Cortex of kidney (tissue), 1 donor: ENCODE data around the gene SLC34A3.
"Not testable (repeated sequence)": the region's sequence is repeated elsewhere in the genome, so short reads cannot be mapped to it uniquely, and the experiment has no call there.

Source experiments
- DNase-seq: peaks from one replicate; lab custom pipeline; 2025; lab: John Stamatoyannopoulos, UW

The SLC34A3 gene

DNA sequence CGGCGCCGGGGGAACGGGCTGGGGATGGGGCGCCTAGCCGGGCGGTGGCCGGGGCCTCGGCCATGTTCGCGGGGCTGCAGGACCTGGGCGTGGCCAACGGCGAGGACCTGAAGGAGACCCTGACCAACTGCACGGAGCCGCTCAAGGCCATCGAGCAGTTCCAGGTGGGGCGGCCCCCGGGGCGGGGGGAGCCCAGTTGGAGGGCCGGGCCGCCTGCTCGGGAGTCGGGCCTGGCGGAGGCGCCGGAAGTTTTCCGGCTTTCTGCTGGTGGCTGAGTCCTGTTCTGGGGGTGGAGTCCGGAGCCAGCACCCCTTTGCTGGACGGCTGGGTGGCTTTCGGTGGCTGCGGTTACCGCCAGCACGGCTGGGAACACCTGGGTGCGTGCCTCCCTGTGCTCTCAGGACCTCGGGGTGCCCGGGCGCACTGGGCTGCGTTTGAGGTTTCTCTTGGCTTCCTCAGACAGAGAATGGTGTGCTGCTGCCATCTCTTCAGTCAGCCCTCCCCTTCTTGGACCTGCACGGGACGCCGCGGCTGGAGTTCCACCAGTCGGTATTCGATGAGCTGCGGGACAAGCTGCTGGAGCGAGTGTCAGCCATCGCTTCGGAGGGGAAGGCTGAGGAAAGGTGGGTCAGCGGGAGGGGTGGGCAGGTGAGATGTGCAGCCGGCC lies 24.9 kb downstream of the SLC34A3 start:
- no peak for DNase-seq

DNA sequence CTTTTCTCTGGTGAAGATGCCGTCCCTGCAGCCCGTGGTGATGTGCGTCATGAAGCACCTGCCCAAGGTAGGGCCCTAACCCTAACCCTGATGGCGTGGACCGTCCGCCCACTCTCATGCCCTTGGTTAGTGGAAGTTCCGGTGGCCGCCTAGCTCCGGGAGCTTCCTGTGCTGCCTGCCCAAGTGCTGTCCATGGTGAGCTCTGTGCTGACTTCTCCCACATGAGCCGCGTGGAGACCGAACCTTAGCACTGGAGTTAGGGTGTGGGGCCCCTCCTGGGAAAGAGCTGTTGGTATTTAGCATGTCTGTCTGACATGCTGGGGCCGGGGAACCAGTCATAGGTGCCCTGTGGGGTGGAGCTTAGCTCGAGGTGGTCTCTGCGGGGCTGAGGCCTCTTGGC lies 25.7 kb downstream of the SLC34A3 start:
- DNase-seq: no peak

DNA sequence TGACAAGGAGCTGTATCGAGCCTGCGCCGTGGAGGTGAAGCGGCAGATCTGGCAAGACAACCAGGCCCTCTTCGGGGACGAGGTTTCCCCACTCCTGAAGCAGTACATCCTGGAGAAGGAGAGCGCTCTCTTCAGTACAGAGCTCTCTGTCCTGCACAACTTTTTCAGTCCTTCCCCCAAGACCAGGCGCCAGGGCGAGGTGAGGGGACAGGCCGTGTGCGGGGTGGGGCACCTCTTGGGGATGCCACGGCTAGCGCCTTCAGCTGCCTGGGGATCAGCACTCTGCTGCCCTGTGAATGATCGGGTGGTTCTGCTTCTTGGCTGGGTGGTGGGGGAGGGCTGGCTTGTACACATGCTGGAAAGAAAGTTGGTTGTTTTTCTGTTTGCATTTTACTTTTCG lies 26.2 kb downstream of the SLC34A3 start:
- DNase-seq: no peak

DNA sequence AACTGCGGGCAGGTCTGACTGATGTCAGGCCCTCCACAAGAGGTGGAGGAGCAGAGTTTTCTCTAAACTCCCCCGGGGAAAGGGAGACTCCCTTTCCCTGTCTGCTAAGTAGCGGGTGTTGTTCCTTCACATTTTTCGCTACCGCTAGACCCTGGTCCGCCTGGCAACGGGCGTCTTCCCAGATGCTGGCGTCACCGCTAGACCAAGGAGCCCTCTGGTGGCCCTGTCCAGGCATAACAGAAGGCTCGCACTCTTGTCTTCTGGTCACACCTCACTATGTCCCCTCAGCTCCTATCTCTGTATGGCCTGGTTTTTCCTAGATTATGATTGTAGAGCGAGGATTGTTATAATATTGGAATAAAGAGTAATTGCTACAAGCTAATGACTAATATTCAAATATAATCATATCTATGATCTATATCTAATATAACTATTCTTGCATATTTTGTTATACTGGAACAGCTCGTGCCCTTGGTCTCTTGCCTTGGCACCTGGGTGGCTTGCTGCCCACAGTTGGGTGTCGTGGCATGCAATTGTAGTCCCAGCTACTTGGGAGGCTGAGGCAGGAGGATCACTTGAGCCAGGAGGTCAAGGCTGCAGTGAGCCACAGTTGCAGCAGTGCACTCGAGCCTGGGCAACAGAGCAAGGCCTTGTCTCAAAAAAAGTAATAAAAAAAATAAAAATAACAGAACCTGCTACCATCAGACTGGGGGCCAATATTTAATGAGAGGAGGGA lies 31.6 kb downstream of the SLC34A3 start:
- not testable (repeated sequence) for DNase-seq

DNA sequence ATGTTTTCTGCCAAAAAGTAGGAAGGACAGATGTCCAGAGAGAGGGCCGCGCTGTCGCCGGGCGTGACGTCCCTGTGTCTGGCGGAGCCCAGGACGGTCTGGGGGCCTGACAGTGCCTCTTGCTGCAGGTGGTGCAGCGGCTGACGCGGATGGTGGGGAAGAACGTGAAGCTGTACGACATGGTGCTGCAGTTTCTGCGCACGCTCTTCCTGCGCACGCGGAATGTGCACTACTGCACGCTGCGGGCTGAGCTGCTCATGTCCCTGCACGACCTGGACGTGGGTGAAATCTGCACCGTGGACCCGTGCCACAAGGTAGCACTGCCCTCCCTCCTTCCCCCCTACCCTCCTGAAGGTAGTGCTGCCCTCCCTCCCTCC lies 32.2 kb downstream of the SLC34A3 start:
- no peak for DNase-seq

DNA sequence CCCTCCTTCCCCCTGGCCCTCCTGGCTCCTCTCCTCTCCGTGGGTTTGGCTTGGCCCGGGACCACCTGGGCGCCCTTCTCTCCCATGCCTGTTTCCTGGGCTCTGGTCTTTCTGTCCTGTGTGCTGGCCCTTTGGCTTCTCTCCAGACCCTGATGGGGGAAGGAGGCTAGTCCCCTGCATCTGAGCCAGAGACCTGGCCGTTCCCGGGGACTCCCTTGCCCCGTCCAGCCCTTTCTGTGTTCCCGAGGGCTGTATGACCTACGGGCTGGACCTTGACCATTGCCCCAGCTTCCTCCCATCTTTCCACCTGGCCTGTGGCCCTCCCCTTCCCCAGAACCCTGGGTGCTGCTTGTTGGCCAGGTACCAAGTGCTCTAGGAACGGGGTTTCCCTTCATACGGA lies 32.8 kb downstream of the SLC34A3 start:
- no peak for DNase-seq

DNA sequence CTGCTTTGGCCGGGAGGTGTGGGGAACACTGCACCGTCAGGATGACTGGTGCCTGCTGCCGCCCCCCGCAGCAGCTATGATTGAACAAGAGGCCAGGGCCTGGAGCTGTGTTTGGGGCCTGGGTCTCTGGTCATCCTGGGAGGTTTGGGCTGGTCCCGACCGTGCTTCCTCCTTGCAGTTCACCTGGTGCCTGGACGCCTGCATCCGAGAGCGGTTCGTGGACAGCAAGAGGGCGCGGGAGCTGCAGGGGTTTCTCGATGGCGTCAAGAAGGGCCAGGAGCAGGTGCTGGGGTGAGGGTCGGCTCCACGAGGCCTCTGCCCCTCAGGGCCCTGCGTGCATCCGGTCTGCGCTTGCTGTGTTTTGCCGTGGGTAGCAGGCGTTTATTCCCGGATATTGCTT lies 33.4 kb downstream of the SLC34A3 start:
- no peak for DNase-seq

DNA sequence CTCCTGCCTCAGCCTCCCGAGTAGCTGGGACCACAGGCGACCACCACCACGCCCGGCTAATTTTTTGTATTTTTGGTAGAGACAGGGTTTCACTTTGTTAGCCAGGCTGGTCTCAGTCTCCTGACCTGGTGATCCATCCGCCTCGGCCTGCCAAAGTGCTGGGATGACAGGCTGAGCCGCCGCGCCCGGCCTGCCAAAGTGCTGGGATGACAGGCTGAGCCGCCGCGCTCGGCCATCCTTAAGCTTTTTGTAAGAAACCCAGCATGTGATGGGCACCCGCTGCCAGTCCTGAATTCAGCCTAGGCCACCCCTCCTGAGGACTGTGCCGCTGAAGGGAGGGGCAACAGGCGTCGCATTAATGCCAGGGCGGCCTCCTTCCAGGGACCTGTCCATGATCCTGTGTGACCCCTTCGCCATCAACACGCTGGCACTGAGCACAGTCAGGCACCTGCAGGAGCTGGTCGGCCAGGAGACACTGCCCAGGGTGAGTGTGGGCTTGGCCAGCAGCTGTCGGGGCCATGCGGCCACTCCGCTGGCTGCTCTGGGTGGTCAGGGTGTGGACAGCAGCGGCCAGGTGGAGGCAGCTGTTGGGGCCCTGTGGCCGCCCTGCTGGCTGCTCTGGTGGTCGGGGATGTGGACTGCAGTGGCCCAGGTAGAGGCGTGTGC lies 34.9 kb downstream of the SLC34A3 start:
- DNase-seq: no peak

DNA sequence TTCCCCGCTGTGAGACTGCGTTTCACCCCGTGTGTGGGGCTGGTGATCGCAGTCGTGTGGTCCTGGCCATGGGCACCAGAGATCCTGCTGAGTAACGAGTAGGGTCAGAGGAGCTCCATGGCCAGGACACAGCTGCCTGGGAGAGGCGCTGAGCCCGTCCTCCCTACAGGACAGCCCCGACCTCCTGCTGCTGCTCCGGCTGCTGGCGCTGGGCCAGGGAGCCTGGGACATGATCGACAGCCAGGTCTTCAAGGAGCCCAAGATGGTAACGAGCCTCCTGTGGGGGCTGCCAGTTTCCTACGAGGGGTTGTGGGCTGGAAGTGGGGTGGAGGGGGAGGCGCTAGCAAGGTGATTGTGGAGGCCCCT lies 35.4 kb downstream of the SLC34A3 start:
- no peak for DNase-seq

DNA sequence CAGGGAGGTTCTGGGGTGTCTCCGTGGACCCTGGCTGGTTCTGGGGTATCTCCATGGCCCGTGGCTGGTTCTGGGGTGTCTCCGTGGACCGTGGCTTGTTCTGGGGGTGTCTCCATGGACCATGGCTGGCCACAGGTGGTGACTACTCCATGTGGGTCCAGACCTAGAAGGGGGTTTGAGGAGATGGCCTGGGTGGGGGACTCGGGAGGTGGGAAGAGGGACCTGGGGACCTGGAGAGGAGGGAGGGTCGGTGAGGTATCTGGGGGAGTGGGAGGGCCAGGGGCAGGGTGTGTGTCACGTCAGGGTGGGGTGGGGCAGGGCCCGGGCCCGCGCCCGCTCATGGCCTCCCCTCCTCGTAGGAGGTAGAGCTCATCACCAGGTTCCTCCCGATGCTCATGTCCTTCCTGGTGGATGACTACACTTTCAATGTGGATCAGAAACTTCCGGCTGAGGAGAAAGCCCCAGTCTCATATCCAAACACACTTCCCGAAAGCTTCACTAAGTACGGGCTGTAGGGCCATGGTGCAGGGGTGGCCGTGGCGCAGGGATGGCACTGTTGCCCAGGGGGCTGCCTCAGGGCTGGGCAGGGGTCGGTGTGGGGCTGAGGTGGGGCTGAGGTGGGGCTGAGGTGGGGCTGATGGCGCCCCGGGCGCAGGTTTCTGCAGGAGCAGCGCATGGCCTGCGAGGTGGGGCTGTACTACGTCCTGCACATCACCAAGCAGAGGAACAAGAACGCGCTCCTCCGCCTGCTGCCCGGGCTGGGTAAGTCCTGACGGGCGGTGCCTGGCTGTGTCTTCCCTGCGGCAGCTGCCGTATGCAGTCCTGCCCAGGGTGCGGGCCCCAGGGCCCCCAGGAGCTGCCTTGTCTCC lies 36.1 kb downstream of the SLC34A3 start:
- no peak for DNase-seq

DNA sequence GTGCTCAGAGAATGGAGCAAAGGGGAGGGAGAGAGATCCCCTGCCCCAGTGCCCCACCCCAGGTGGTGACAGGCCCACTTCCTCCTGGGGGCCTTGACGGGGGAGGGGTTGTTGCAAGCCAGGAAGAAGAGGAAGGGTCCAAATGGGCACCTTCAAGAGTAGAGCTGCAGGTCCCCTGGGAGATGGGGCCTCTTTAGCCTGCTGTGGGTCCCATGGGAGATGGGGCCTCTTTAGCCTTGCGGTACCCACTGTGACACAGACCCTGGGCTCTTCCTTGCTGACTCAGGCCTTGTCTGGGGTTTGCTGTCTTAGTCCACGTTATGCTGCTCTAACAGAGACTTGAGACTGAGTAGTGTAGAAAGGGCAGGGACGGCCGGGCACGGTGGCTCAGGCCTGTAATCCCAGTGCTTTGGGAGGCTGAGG lies 37.2 kb downstream of the SLC34A3 start:
- no peak for DNase-seq

DNA sequence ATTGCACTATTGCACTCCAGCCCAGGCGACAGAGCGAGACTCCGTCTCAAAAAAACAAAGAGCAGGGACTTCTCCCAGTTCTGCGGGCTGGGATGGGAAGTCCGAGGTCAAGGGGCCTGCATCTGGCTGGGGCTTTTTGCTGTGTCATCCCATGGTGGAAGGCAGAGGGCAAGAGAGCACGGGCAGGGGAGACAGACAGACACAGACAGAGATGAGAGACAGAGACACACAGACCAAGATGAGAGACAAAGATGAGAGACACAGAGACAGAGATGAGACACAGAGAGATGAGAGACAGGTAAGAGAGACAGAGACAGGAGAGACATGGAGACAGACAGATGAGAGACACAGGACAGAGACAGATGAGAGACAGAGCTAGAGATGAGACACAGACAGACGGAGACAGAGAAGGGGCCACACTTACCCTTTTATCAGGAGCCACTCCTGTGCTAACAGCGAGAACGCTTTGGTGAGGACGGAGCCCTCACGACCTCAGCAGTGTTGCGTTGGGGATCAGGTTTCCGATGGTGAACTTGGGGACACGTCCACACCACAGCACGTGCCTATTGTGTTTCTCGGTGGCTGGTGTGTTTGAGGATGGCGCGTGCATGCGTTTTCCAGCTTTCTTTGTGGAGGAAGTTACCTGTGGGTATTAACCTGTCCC lies 38.0 kb downstream of the SLC34A3 start:
- DNase-seq: no peak

DNA sequence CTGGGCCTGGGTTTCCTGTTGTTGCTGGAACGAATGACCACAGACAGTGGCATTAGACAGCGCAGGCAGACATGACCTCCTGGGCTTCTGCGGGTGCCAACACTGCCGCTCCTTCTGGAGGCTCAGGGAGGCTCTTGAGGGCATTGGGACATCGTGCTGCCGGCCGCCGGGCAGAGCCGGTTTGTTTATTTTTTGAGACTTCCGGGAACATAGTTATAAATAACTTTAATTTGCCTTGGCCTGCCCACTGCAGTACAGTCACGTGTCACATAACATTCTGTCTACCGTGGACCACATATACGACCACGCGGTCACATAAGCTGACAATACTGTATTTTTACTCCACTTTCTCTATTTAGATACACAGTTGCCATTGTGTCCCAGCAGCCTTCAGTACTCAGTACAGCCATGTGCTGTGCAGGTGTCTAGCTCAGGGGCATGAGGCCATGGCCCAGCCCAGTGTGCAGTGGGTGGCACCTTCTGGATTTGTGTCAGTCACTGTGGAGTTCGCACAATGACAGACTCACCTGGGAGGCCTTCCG lies 38.6 kb downstream of the SLC34A3 start:
- no peak for DNase-seq

DNA sequence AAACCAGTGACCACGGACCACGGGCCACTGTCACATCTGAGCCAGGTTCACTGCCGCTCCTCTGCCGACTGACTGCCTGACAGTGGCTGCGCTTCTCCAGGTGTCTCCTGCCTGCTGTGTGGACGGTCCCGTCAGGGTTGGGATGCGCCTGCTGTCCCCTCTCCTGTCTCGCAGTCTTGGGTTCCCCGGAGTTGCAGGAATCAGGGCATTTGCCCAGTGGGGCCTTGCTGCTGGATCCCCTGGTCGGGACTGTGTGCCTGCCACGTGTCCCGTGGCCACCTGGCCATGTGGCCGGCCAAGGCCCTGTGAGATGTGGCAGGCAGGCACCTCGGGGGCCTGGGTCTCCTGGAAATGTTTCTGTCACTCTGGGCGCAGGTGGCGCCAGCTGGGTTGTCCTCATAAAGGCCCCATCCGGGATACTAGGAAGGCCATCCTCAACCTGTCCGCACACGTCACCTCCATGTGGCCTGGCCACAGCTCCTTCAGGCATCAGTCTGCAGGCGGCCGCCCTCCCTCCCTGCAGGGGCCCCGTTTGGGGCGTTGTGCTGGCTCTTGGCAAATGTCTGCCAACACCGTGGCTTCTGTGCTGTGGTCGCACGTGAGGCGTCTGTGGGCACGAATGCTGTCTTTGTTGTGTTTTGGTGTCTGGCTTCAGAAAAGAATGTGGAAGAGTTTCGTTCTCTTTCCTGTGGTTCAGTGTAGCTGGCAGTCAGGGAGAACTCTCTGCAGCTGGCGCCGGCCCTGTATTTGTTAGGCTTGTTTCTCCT lies 40.4 kb downstream of the SLC34A3 start:
- DNase-seq: no peak

DNA sequence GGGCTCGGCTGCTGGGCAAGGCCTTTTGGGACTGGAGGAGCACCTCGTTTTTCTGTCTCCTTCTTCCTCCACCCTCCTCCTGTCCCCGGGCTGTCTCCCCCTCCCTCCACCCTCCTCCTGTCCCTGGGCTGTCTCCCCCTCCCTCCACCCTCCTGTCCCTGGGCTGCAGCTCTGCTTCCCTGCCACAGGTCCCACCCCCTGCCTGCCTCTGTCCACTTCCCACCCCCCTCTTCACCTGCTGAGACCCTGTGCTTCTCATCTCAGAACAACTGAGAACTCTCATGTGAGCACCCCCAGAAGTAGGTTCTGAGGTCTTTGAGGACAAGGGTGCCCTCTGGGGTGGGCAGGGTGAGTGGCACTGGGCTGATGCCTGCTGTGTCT lies 41.0 kb downstream of the SLC34A3 start:
- DNase-seq: no peak

DNA sequence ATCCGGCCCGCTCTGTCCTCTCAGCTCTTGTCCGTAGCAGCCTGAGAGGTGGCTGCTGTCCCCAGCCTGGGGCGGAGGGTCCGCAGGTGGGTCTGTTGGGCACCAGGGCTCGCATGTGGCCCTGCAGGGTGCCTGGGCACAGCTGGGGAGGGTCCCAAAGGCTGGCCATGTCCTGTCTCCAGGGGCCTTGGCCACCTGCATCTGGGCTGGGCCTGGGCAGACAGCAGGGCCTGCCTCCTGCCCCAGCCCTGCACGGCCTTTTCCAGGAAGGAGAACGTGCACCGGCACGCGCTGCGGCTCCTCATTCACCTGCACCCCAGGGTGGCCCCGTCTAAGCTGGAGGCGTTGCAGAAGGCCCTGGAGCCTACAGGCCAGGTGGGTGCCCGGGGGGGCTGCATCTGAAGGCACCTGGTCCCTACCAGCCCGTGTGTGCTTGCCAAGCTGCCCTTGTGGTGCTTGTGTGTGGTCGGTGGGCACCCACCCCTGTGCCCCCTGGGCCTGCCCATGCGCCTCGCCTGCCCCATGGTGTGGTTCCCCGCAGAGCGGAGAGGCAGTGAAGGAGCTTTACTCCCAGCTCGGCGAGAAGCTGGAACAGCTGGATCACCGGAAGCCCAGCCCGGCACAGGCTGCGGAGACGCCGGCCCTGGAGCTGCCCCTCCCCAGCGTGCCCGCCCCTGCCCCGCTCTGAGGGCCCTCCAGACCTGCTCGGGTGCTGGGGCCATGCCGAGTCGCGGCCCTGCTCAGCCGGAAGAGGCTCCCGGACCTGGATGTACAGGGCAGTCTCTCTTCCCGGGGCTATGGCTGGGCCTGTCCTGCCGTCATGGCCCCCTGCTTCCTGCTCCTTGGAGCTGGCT lies 41.8 kb downstream of the SLC34A3 start:
- DNase-seq: no peak

DNA sequence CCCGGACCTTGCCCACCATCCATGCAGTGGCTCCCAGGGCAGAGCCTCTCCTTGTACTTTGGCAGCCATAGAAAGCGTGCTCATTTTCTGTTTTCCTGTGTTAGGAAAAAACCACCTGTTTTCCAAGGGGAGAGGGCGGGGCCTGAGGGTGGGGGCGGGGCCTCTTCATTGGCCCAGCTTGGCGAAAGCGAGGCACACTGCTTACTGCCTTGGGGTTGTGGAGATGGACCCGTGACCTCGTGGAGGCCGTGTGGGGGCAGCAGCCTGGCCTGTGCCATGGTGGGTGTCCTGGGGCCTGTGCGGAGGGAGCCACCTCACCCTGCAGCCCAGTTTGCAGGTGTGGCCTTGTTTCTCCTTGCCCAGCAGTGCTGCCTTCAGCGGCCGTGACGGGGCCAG lies 42.4 kb downstream of the SLC34A3 start:
- DNase-seq: no peak

DNA sequence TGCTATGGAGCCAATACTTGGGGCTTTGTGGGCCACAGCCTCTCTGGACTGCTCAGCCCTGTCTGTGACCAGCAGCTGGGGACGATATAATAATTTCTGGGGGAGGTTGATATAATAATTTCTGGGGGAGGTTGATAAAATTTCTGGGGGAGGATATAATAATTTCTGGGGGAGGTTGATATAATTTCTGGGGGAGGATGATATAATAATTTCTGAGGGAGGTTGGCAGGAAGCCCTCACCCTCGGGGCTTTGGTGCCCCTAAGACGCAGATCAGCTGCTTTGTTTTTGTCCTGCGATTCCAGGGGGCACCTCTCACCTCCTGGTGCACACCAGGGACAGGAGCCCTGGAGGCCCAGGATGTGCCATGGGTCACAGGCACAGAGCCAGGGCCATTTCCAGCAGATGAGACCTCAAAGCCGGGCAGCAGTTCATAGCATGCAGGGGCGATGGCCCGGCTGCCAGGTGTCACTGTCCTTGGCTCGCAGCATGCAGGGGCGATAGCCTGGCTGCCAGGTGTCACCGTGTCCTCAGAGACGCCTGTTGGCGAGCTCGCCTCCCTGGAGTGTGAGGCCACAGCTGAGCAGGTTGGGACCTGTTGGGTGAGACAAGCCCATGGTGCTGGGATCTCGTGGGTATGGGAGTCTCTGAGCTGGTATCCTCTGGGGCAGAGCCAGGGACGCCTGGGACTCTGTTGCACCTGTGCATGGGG lies 43.1 kb downstream of the SLC34A3 start:
- no peak for DNase-seq

DNA sequence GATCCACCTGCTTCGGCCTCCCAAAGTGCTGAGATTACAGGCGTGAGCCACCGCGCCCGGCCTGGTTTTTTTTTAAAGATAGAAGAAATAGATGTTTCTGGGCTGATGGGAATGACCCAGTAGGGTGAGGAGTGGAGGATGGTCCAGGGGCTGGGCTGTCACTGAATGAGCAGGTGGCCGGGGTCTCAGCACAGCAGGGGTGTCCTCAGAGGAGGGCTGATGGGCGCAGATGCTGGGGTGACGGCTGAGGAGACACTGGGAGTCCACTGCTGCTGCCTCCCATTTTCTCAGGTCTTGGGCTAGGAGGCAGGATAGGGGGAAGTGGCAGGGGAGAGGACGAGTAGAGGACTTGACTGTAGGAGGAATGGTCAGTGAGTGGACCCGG lies 44.5 kb downstream of the SLC34A3 start:
- no peak for DNase-seq
